ENCODE measurements around the gene BZW2.

Gene BZW2

GRCh38 chr7:16645593-16646471 is at the start of gene BZW2, which contains the start of gene ANKMY2:
BZW2 (plus strand) TSS chr7:16646181; CDS start chr7:16665444, 19,263 bp downstream.
ANKMY2 (minus strand) TSS chr7:16645754; CDS start chr7:16645573, 181 bp downstream.
- H3K4me3 ChIP-seq (ENCODE audit: low read depth, low read length): peak within 1 kb of the TSS; percentile 83

- no peak overlapping the region for H3K4me3 ChIP-seq (ENCODE audit: low read depth, low read length)
Measured at GRCh38 chr7:16598015-16598414, 48.0 kb upstream of the BZW2 start.

GRCh38 chr7:16599860-16600259 is 46.1 kb upstream of the BZW2 start:
- H3K4me3 ChIP-seq (ENCODE audit: low read depth, low read length): no peak overlapping the region

GRCh38 chr7:16603633-16604032 is 42.3 kb upstream of the BZW2 start:
- H3K4me3 ChIP-seq (ENCODE audit: low read depth, low read length): no peak overlapping the region

GRCh38 chr7:16604054-16604453 is 41.9 kb upstream of the BZW2 start:
- no peak overlapping the region for H3K4me3 ChIP-seq (ENCODE audit: low read depth, low read length)

- H3K4me3 ChIP-seq (ENCODE audit: low read depth, low read length): no peak overlapping the region
Measured at GRCh38 chr7:16606704-16607103, 39.3 kb upstream of the BZW2 start.

GRCh38 chr7:16609842-16610450 is 36.0 kb upstream of the BZW2 start:
- no peak overlapping the region for H3K4me3 ChIP-seq (ENCODE audit: low read depth, low read length)

- H3K4me3 ChIP-seq (ENCODE audit: low read depth, low read length): no peak overlapping the region
Measured at GRCh38 chr7:16611711-16612110, 34.3 kb upstream of the BZW2 start.

GRCh38 chr7:16615228-16615627 is 30.8 kb upstream of the BZW2 start:
- no peak overlapping the region for H3K4me3 ChIP-seq (ENCODE audit: low read depth, low read length)

- no peak overlapping the region for H3K4me3 ChIP-seq (ENCODE audit: low read depth, low read length)
Measured at GRCh38 chr7:16616122-16616521, 29.9 kb upstream of the BZW2 start.

GRCh38 chr7:16616542-16616941 is 29.4 kb upstream of the BZW2 start:
- H3K4me3 ChIP-seq (ENCODE audit: low read depth, low read length): no peak overlapping the region

- H3K4me3 ChIP-seq (ENCODE audit: low read depth, low read length): no peak overlapping the region
Measured at GRCh38 chr7:16619979-16620408, 26.0 kb upstream of the BZW2 start.

GRCh38 chr7:16626388-16626787 is 19.6 kb upstream of the BZW2 start:
- H3K4me3 ChIP-seq (ENCODE audit: low read depth, low read length): no peak overlapping the region

GRCh38 chr7:16627236-16627635 is 18.7 kb upstream of the BZW2 start:
- no peak overlapping the region for H3K4me3 ChIP-seq (ENCODE audit: low read depth, low read length)

GRCh38 chr7:16630654-16631053 is 15.3 kb upstream of the BZW2 start:
- no peak overlapping the region for H3K4me3 ChIP-seq (ENCODE audit: low read depth, low read length)

- H3K4me3 ChIP-seq (ENCODE audit: low read depth, low read length): no peak overlapping the region
Measured at GRCh38 chr7:16634271-16634738, 11.7 kb upstream of the BZW2 start.

- H3K4me3 ChIP-seq (ENCODE audit: low read depth, low read length): no peak overlapping the region
Measured at GRCh38 chr7:16636555-16637101, 9.4 kb upstream of the BZW2 start.

GRCh38 chr7:16637379-16637778 is 8.6 kb upstream of the BZW2 start:
- no peak overlapping the region for H3K4me3 ChIP-seq (ENCODE audit: low read depth, low read length)

GRCh38 chr7:16638282-16639280 is 7.4 kb upstream of the BZW2 start:
- no peak overlapping the region for H3K4me3 ChIP-seq (ENCODE audit: low read depth, low read length)

- H3K4me3 ChIP-seq (ENCODE audit: low read depth, low read length): no peak overlapping the region
Measured at GRCh38 chr7:16644157-16644556, 1.8 kb upstream of the BZW2 start.
